ENCODE data around the gene RPS26.

DNA sequence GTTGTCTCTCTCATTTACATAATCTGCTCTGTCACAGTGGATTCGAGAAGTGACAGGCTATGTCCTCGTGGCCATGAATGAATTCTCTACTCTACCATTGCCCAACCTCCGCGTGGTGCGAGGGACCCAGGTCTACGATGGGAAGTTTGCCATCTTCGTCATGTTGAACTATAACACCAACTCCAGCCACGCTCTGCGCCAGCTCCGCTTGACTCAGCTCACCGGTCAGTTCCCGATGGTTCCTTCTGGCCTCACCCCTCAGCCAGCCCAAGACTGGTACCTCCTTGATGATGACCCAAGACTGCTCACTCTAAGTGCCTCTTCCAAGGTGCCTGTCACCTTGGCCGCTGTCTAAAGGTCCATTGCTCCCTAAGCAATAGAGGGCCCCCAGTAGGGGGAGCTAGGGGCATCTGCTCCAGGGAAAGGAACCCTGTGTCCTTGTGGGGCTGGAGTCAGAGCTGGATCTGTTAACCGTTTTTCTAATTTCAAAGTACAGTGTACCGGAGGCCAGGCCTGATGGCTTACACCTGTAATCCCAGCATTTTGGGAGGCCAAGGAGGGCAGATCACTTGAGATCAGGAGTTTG lies 43.3 kb downstream of the RPS26 start:
- TF ChIP-seq, protein P1, sequence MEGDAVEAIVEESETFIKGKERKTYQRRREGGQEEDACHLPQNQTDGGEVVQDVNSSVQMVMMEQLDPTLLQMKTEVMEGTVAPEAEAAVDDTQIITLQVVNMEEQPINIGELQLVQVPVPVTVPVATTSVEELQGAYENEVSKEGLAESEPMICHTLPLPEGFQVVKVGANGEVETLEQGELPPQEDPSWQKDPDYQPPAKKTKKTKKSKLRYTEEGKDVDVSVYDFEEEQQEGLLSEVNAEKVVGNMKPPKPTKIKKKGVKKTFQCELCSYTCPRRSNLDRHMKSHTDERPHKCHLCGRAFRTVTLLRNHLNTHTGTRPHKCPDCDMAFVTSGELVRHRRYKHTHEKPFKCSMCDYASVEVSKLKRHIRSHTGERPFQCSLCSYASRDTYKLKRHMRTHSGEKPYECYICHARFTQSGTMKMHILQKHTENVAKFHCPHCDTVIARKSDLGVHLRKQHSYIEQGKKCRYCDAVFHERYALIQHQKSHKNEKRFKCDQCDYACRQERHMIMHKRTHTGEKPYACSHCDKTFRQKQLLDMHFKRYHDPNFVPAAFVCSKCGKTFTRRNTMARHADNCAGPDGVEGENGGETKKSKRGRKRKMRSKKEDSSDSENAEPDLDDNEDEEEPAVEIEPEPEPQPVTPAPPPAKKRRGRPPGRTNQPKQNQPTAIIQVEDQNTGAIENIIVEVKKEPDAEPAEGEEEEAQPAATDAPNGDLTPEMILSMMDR (IDR thresholded peaks at IDR 0.05): peak in 1 of 6 experiments; percentile 34
- no peak for TF ChIP-seq POLR2A (IDR thresholded peaks at IDR 0.05)

All from esophagus squamous epithelium (tissue), 4 donors.